ENCODE measurements around the gene PTPRA.

GRCh38 chr20:2984028-2984501 lies 110.8 kb downstream of the PTPRA start:
- TF ChIP-seq POLR2A (IDR thresholded peaks at IDR 0.05) (no peak), CTCF (IDR thresholded peaks at IDR 0.05 in 4 of 5, conservative IDR thresholded peaks at IDR 0.05 in 1 of 5) (no peak)

Data from gastrocnemius medialis (tissue), 4 donors.